Mucosa of descending colon (tissue), 3 donors: Measurements from ENCODE around the gene HS6ST2. TPM values are rescaled to one million over a fixed set of nuclear protein-coding genes. Genes with fewer than 3 reads are reported as not detected.

Source experiments
- ATAC-seq: fragments of 200-7000 bp; cut with Tn5 transposase; one replicate; pipeline ENCODE4 v1.9.1; 2020; ENCODE audit warnings: mild to moderate bottlenecking, moderate library complexity
- DNase-seq, 3 donors: peaks; one replicate each; pipeline ENCODE4 v3.0.0-alpha.2; 2020
- H3K36me3 ChIP-seq: fragments of 200-600 bp; one replicate; pipeline ENCODE4 v1.8.0; 2021; ENCODE audit warnings: low read depth, mild to moderate bottlenecking
- H3K4me1 ChIP-seq: fragments of 200-600 bp; one replicate; pipeline ENCODE4 v1.8.0; 2021; ENCODE audit warnings: low read depth, mild to moderate bottlenecking
- H3K4me3 ChIP-seq: fragments of 200-600 bp; one replicate; pipeline ENCODE4 v1.8.0; 2021; ENCODE audit warnings: mild to moderate bottlenecking
- H3K9me3 ChIP-seq: fragments of 200-600 bp; one replicate; pipeline ENCODE4 v1.8.0; 2021; ENCODE audit warnings: mild to moderate bottlenecking
- intact Hi-C, 2 donors: fragments of 100-400 bp; cut with DNase I in 1 of 2; cut with micrococcal nuclease in 1 of 2; formaldehyde crosslinking; loops; one replicate each; pipeline versions ENCODE4 v1.11.0 to v1.11.1; 2022; cut with DNase I, micrococcal nuclease
- total RNA-seq, 3 donors: library from RNA; stranded (reverse); fragmentation: NEBNext Ultra II Directional in 2 of 3; extraction: Animal tissue kit (Norgen Biotek cat#: 25700) in 2 of 3; gene quantifications; one replicate each; pipeline versions ENCODE4 v1.2.1 to v1.2.4, GENCODE V29; 2021 to 2023
- TF ChIP-seq, protein P1 (sequence below): fragments of 200-600 bp; IDR thresholded peaks from one replicate; pipeline ENCODE4 v1.8.0; 2022; ENCODE audit warnings: antibody characterized with exemption, mild to moderate bottlenecking
- donor health status: DM: no; HTN: no; CAD: no; lungs with moderate emphysema.
- donor health status: DM: no; HTN: no; CAD: no.
- donor health status: DM: no; HTN: yes; CAD: no.

The HS6ST2 gene
- total RNA-seq, 3 donors from 2014 or later, result 0.38 to 1.5 (median 0.52) TPM

DNA sequence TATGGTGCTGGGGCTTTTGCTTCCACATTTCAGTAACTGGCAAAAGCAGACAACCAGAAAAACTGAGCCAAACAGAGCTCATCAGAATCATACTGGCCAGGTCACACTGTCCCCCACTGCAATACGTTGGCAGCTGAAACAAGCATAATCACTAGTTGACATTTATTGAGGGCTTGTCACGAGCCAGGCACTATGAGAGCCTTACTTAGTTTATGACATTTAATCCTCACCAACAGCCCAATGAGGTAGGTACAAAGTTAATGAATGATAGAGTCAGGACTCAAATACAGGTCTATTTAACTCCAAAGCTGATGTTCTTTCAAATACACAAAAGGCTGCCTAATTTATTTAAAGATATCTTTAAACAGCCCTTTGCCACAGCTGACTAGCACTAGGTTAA lies 295.6 kb downstream of the HS6ST2 start:
- no peaks in the 10 kb centered on the region for H3K4me1 ChIP-seq
- intact Hi-C loops, result no loop called here
- ATAC-seq (peak; percentile 73), DNase-seq (peak in 1 of 3 donors; percentile 13)
- H3K9me3 ChIP-seq, result no peaks in the 10 kb centered on the region
- no peak overlapping the region for H3K4me3 ChIP-seq
- H3K36me3 ChIP-seq, result no peaks in the 10 kb centered on the region
- TF ChIP-seq, protein P1, sequence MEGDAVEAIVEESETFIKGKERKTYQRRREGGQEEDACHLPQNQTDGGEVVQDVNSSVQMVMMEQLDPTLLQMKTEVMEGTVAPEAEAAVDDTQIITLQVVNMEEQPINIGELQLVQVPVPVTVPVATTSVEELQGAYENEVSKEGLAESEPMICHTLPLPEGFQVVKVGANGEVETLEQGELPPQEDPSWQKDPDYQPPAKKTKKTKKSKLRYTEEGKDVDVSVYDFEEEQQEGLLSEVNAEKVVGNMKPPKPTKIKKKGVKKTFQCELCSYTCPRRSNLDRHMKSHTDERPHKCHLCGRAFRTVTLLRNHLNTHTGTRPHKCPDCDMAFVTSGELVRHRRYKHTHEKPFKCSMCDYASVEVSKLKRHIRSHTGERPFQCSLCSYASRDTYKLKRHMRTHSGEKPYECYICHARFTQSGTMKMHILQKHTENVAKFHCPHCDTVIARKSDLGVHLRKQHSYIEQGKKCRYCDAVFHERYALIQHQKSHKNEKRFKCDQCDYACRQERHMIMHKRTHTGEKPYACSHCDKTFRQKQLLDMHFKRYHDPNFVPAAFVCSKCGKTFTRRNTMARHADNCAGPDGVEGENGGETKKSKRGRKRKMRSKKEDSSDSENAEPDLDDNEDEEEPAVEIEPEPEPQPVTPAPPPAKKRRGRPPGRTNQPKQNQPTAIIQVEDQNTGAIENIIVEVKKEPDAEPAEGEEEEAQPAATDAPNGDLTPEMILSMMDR, result no peak

GRCh38 chrX:132657876-132658275 lies 300.6 kb downstream of the HS6ST2 start:
- intact Hi-C loops, result no loop called here
- TF ChIP-seq, protein P1, result no peak
- H3K4me1 ChIP-seq, result no peaks in the 10 kb centered on the region
- H3K4me3 ChIP-seq, result no peak overlapping the region
- H3K36me3 ChIP-seq, result no peaks in the 10 kb centered on the region
- no peak for DNase-seq
- H3K9me3 ChIP-seq, result no peaks in the 10 kb centered on the region
- no peak for ATAC-seq

DNA sequence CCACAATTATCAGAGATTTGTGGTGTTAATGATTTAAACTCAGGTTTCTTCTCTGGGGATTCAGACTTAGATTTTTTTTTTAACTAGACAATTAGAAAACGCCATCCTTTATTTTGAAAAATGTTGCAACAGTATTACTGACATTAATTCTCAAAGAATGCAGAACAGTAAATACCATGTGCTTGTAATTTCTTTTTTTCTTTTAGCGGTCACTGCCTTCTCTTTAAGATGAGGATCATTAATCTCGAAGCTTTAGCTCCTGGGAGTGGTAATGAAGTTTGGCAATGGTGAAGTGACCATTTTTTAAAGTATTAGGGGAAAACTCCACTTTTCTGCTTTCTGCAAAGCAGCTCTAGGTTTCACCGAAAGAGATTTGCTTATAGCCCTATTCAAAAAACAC lies 305.6 kb downstream of the HS6ST2 start:
- no peak for ATAC-seq
- no peak for DNase-seq
- Histone ChIP-seq H3K9me3 (no peaks in the 10 kb centered on the region), H3K4me1 (no peaks in the 10 kb centered on the region), H3K4me3 (no peak overlapping the region), H3K36me3 (no peaks in the 10 kb centered on the region)
- intact Hi-C loops, result no loop called here
- TF ChIP-seq, protein P1, result no peak

DNA sequence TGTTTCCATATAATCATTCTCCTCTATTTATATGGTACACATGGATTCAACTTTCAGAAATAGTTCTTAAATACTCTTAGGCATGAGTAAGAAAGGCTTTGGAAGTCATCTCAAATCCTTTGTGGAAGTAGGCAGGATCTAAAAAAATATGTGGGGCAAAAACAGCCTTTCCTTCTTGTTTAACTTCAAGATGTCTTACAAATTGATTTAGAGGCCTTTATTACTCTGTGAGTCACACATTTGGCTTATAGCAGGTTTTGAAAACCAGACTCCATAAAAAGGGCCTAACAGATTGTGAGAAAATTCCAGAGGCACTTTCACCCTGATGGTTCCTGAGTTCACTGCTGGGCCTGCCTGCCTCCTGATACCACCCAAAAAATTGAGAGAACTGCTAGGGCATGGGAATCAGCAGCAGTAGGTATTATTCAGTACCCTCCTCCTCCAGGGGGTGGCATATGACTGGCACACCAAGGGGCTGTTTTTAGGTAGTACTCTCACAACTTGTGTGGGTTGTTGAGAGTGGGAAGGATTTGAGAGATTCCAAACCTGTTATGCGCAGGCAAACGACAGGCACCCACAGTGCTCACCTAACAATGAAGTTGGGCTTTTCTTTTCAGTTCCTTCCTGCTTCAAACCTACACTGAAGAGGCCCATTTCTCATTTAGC lies 306.9 kb downstream of the HS6ST2 start:
- intact Hi-C loops, result no loop called here
- H3K4me1 ChIP-seq, result no peaks in the 10 kb centered on the region
- no peaks in the 10 kb centered on the region for H3K36me3 ChIP-seq
- TF ChIP-seq, protein P1, result no peak
- DNase-seq (no peak), ATAC-seq (no peak)
- no peaks in the 10 kb centered on the region for H3K9me3 ChIP-seq
- H3K4me3 ChIP-seq, result no peak overlapping the region

GRCh38 chrX:132648895-132649294 lies 309.5 kb downstream of the HS6ST2 start:
- Histone ChIP-seq H3K36me3 (no peaks in the 10 kb centered on the region), H3K9me3 (no peaks in the 10 kb centered on the region), H3K4me3 (no peak overlapping the region), H3K4me1 (no peaks in the 10 kb centered on the region)
- TF ChIP-seq, protein P1, result no peak
- intact Hi-C loops, result no loop called here
- DNase-seq (no peak), ATAC-seq (no peak)
